ENCODE results near the gene CGNL1. TPM values are rescaled to one million over a fixed set of nuclear protein-coding genes. Genes with fewer than 3 reads are reported as not detected.

CGNL1 gene
- total RNA-seq, 1 experiment from 2014 or later, result 34.6 TPM

DNA sequence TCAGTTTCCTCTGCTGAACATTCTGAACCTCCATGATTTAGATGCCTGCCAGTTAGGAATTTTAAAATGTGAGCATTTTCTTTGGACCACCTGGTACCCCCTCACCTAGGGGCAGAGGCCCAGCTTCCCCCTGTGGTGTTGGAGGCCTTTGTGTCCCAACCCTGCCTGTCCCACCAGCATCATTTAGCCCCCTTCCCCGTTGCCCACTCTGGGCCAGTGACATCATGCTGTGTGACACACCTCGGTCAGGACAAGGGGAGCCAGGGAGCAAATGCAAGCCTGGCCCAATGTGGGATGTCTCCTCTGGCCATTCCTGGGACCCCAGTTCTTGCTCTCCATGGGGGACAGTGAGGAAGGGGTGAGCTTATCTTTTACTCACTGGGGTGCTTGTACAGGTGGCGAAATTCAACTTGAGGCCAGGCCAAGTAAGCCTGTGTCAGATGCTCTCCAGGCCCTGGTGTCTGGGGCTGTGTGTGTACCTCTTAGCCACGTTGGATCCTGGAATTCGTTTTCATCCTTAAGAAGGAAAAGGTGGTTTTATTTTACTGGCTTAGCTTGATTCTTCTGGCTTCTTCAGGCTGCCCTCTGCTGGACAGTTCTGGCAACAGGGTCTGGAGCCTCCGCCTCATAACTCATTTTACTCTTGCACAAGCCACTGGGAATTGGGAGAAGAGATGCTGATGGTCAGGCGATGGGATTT is 165.7 kb downstream of the CGNL1 start:
- H3K9ac ChIP-seq (ENCODE audit: extremely low read depth, insufficient read length, low read length), result no peak overlapping the region
- no CpG with 5 or more reads among the region's 7 CpGs for WGBS (ENCODE audit: extremely low coverage, insufficient read length, low lambda C conversion rate)
- no peaks in the 10 kb centered on the region for H3K4me1 ChIP-seq (ENCODE audit: insufficient read depth, low read length)
- no peak overlapping the region for H3K56ac ChIP-seq (ENCODE audit: insufficient read length, low read depth, low read length)
- H3K79me2 ChIP-seq (ENCODE audit: insufficient read depth, low read length), result no peaks in the 10 kb centered on the region
- no peak overlapping the region for H3K18ac ChIP-seq (ENCODE audit: insufficient read length, low read depth, low read length)
- H2AK5ac ChIP-seq (ENCODE audit: insufficient read length, low read length), result no peak overlapping the region
- H4K20me1 ChIP-seq (ENCODE audit: control insufficient read depth, insufficient read depth, insufficient read length), result no peaks in the 10 kb centered on the region
- H3K27ac ChIP-seq (ENCODE audit: insufficient read length, low read depth, low read length), result no peak overlapping the region
- H4K8ac ChIP-seq (replicated peaks; ENCODE audit: insufficient read length, low read depth, low read length), result no peak overlapping the region
- no peak overlapping the region for H3K4me2 ChIP-seq (ENCODE audit: insufficient read depth, insufficient read length, low read length)
- no peak overlapping the region for H2BK12ac ChIP-seq (ENCODE audit: insufficient read length, low read depth, low read length)
- no peaks in the 10 kb centered on the region for H3K9me3 ChIP-seq (ENCODE audit: control insufficient read depth, low read depth, low read length)
- H3K23ac ChIP-seq (ENCODE audit: insufficient read length, low read depth, low read length), result no peak overlapping the region
- no peaks in the 10 kb centered on the region for H3K27me3 ChIP-seq (ENCODE audit: insufficient read depth, low read length)
- H4K91ac ChIP-seq (ENCODE audit: insufficient read length, low read depth, low read length), result no peak overlapping the region
- no peak overlapping the region for H2BK5ac ChIP-seq (ENCODE audit: insufficient read length, low read length)
- peaks cover 2% of the 10 kb centered on the region; the same call in 1 of the 2 replicates for H3K27me3 Mint-ChIP-seq (ENCODE audit: low read depth)
- TF ChIP-seq, protein P1, sequence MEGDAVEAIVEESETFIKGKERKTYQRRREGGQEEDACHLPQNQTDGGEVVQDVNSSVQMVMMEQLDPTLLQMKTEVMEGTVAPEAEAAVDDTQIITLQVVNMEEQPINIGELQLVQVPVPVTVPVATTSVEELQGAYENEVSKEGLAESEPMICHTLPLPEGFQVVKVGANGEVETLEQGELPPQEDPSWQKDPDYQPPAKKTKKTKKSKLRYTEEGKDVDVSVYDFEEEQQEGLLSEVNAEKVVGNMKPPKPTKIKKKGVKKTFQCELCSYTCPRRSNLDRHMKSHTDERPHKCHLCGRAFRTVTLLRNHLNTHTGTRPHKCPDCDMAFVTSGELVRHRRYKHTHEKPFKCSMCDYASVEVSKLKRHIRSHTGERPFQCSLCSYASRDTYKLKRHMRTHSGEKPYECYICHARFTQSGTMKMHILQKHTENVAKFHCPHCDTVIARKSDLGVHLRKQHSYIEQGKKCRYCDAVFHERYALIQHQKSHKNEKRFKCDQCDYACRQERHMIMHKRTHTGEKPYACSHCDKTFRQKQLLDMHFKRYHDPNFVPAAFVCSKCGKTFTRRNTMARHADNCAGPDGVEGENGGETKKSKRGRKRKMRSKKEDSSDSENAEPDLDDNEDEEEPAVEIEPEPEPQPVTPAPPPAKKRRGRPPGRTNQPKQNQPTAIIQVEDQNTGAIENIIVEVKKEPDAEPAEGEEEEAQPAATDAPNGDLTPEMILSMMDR (conservative IDR thresholded peaks at IDR 0.05), result peak; percentile 83
- H3K79me1 ChIP-seq (ENCODE audit: insufficient read depth, low read depth, low read length, poor library complexity, severe bottlenecking), result no peaks in the 10 kb centered on the region
- peak; percentile 67 for DNase-seq
- H3K27ac Mint-ChIP-seq, result peak overlapping the region in 2 of 3 experiments; percentile 51 to 57; a peak in 3 of 7 replicates
- no peak overlapping the region for H2BK20ac ChIP-seq (ENCODE audit: low read depth, low read length, poor library complexity, severe bottlenecking)
- no peak overlapping the region; the same call in 1 of the 2 replicates for H3K14ac ChIP-seq (ENCODE audit: insufficient read depth, low read length)
- no peak overlapping the region; a peak in 1 of 5 replicates for H3K4me3 Mint-ChIP-seq
- no peak overlapping the region for H2AFZ ChIP-seq (ENCODE audit: low read length)
- H3K4ac ChIP-seq (ENCODE audit: low read depth, low read length), result no peak overlapping the region
- H3K23me2 ChIP-seq (ENCODE audit: insufficient read length, low read depth, low read length, poor library complexity, severe bottlenecking), result no peaks in the 10 kb centered on the region
- H2BK120ac ChIP-seq (ENCODE audit: low read depth, low read length, poor library complexity, severe bottlenecking), result no peak overlapping the region
- H3K4me1 Mint-ChIP-seq, result peaks cover 6 to 8% of the 10 kb centered on the region in 2 experiments; a peak in 3 of 4 replicates
- no peak overlapping the region for H4K5ac ChIP-seq (ENCODE audit: insufficient read length, low read depth, low read length)
- no peaks in the 10 kb centered on the region for H3K9me3 Mint-ChIP-seq
- H3T11ph ChIP-seq (ENCODE audit: low read length), result no peak overlapping the region
- H2BK15ac ChIP-seq (ENCODE audit: low read depth, low read length), result no peak overlapping the region
- peaks cover 30 to 55% (median 49%) of the 10 kb centered on the region in 3 experiments for H3K36me3 Mint-ChIP-seq (ENCODE audit: insufficient read depth in 1 of 3, low read depth in 3 of 3)
